Measurements from ENCODE around the gene ASB5.

ASB5 gene

DNA sequence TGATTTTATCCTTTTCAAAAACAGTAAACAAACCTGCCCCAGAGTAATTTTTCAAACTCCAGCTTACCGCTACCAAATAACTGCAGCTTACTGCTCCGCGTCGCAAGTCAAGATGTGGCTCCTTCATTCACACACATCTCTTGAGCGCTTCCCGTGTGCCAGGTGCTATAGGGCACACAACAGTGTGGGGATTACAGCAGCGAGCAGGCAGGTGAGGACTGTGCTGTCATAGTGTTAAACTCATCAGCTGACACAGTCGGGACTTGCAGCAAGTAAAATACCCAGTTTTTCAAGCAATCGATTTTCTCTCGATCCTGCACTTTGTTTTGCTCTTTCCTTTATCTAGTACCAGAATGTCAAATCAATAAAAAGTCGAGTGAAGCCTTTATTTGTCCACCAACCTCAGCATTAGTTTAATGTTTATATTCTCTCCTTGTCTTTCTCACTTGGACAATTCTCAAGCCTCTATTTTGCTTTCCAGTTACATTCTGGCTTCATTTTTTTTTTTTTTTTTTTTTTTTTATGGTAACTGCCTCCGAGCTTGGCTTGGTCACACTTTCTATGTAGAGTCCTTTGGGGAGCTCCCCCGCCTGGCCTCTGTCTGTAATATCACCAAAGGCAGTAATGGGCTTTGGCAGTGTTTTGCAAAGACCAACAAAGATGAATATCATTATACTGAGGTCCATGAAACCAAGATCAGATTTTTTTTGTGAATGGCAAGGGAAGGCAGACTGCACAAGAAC is 8.3 kb upstream of the ASB5 start:
- peak; percentile 5 for DNase-seq

DNA sequence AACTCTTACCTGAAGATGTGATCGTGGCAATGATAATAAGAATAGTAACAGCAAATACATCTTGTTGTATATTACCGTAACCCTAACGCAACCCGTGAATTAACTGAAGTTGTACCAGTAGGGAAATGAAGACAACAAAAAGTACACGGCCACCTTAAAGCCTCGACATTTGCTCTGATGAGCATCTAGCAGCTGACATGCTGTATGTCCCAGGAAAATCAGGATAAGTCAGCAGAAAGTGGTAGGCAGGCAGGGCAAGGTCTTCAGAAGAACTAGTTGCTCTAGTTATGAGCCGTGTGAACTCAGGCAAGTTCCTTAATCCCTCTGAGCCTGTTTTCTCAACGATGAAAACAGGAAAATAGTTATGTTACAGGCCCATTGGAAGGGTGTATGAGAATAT is 7.7 kb upstream of the ASB5 start:
- no peak for DNase-seq

DNA sequence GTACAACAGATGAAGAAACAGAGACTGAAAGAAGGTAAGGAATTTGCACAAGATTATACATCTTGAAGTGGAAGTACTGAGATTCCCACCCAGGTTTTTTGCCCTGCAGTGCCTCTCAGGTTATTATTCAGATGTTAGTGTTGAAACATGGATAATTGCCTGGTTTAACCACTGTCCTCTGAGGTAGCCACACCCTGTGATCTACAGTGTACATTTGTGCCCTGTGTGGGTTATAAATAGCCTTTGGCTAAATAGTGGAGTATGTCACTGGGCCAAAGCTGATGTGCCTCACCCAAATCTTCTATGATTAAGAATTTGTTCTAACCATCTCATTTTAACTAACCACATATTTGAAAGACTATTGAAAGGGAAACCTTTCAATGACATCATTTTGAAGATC is 5.4 kb upstream of the ASB5 start:
- DNase-seq = no peak

- no peak for DNase-seq
Measured at GRCh38 chr4:176273736-176274135, 4.7 kb upstream of the ASB5 start.

- DNase-seq = no peak
Measured at GRCh38 chr4:176272799-176273198, 3.8 kb upstream of the ASB5 start.

DNA sequence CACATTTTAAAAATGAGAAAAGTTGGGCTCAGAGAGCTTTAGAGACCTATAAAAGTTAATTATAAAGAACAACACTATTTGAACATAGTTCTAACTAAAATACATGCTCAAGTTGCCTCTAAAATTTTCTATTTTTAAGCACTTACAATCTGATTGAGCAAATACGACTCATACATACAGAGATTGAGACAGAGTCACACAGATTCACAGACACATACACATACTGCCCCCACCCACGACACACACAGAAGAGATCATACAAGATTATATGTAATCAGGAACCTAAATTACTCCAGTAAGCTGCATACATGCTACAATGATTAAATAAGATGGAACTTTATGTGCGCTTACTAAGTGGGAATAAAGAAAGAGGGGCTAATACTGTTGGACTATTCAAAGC is 2.7 kb upstream of the ASB5 start:
- DNase-seq = no peak

DNA sequence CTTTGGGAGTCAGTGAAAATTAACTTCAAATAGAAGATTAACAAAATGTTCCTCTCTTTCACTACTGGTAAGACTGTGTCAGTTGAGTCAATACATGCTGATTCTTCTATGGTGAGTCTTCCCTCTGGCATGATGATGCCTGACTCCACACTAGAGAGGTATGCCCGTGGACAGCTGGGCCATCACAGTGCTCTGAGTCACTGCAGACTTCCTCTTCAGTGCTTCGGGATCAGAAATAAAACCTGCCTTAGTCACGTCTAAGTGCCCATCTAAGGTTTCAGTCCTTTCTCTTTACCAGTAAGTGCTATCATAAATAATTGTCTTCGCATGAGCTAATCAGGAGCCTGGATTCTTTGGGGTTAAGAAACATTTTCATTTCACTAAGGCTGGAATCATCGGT is 1.6 kb upstream of the ASB5 start:
- no peak for DNase-seq

DNA sequence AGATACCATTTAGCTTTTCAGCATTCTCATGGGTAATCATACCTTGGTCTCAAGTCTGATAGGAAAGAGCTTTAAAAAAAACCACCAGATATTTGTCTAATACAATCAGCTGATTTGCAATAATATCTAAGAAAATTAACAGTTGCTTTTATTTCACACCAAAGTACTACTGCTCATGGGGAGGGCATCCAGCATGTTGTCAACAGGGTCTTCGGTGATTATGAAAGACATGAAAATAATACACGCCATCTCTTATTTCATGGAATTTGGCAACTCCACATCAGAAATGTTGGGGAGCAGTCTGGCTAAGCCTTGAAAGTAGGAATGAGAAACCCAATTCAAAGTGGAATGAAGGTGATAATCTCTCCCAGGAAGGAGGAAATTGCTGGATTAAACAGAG is 3.0 kb downstream of the ASB5 start:
- DNase-seq = no peak

DNA sequence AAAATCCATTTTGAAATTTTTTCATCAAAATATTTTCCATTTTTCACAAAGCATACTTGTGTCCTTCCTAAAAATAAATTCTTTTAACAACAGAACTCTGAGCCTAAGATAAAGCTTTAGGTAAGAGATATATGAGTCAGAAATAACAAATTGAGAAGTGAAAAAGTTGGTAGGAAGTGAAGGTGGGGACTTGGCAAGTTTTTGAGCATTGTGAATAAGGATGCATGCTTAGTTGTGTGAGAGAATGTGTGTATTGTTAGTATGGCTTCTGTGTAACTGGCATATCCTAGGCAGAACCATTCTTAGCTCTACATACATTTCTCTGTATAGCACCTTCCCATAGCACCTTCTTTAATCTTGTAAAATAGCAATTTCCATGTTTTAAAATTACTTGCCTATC is 6.8 kb downstream of the ASB5 start:
- DNase-seq = no peak

- DNase-seq = no peak
Measured at GRCh38 chr4:176261481-176261880, 7.5 kb downstream of the ASB5 start.

- no peak for DNase-seq
Measured at GRCh38 chr4:176261018-176261417, 8.0 kb downstream of the ASB5 start.

- DNase-seq = no peak
Measured at GRCh38 chr4:176259330-176260090, 9.5 kb downstream of the ASB5 start.

- no peak for DNase-seq
Measured at GRCh38 chr4:176258135-176258534, 10.9 kb downstream of the ASB5 start.

DNA sequence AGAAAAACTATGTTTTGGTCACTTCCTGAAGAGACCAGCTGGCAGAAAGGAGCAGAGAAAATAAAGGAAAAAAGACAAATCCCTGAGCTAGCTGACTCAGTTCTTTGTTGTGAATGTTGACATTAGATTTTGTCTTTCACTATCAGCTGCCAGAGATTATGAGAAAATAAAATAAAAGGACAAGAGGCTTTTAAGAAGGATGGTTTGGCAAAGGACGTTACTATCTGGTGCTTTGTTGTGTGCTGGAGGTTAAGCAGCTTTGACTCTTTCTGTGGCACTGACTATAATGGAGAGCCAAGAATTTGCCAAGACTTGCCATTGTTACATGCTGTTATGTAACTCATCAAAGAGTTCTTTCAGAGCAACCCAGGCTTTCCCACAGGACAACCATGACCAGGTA is 12.1 kb downstream of the ASB5 start:
- no peak for DNase-seq

- DNase-seq = no peak
Measured at GRCh38 chr4:176242764-176243347, 26.2 kb downstream of the ASB5 start.

DNA sequence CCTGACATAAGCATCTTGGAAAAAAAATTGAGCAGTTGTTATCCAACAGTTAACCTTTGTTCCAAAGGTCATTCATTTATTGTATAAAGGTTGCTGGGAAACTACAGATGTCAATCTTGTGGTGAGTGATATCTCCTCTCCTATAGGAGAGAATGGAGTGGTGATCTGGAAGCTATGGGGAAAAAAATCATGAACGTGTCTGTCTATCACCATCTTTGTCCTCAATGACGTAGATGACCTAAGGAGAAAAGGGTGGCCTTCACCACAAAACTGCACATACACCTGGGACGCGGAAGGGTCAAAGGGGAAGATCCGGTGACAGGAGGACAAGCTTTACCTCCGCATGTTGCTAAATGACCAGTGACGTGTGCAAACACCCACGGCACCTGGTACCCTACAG is 27.3 kb downstream of the ASB5 start:
- no peak for DNase-seq

DNA sequence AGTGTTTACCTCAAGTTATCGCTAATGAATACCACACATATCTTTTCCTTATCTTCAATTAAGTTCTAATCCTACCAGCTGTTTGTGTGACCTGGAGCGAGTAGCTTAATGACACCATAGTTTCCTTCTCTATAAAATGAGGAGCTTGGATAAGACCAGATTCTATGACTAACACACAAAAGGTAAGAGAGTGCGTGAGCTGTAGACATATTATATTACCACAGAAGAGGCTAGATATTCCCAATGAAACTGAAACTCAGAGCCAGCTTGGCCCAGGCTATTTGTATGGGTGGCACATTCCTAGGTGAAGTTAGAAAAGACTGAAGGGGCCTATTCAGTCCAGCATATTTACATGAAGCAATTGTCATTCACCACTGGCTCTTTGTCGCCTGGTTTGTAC is 30.2 kb downstream of the ASB5 start:
- no peak for DNase-seq

GRCh38 chr4:176238157-176238610 is 30.8 kb downstream of the ASB5 start:
- DNase-seq = no peak

- no peak for DNase-seq
Measured at GRCh38 chr4:176236946-176237345, 32.1 kb downstream of the ASB5 start.

- no peak for DNase-seq
Measured at GRCh38 chr4:176230836-176231235, 38.2 kb downstream of the ASB5 start.

GRCh38 chr4:176229645-176230044 is 39.4 kb downstream of the ASB5 start:
- DNase-seq = no peak

DNA sequence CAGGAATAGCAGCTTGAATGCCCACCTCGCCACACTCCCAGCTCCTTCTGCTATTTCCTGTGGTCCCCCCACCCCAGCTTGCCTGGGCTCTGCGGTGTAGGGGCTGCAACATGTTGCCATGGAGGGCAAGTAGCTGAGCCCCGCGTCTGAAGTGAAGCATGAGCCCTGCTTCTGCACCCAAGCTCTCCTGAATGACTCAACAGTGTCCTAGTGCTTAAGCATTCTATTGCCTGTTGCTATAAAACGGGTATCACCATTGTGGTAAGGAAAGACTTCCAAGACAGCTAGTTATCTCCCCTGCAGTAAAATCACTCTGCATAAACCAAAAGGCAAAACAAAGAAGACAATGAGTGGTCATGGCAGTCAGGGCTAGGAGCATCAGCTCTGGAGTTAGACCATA is 42.3 kb downstream of the ASB5 start:
- DNase-seq = no peak

DNA sequence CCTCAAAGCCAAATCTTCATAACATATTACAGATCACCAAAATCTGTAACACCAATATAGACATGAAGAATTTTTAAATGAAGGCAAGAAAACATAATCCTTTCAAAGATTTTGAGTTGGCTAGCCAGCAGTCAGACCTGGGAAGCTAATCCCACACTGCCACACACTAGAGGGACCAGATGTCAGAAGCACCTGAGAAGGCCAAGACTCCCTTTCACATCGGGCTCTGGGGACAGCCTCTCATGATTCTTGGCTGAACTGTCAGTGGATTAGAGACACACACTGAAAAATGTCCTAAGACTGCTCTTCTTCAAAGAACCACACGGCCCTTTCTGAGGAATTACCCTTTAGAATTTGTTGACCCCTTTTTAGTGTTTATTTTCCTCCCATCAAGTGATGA is 45.5 kb downstream of the ASB5 start:
- no peak for DNase-seq

DNA sequence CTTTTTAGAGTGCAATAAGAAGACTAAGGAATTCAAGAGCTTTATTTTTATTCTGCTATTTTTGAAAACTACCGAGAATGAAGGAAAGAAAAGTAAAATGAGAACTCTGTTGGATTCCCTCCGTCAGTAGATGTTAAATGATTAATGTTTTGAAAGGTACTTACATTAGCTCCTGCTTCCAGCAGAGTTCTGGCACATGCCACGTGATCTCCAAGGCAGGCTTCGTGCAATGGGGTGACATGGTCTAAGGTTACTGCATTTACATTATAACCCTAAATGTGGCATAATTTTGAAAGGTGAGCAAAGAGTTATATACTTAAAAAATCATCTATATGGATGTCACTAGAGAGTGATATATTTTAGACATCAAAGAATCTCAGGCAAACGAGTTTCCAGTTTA is 46.9 kb downstream of the ASB5 start:
- no peak for DNase-seq
